Fibroblast of mammary gland (primary cell): Measurements from ENCODE around the gene FRAS1.

Experiments
- DNase-seq: peaks from one replicate; pipeline ENCODE4 v3.0.0-alpha.2; 2010; ENCODE audit warnings: low read depth
- H3K4me3 ChIP-seq: 2 replicates; pipeline ENCODE4 v1.5.1; 2011; ENCODE audit warnings: low read depth, mild to moderate bottlenecking, low read length, moderate library complexity; ENCODE audit not compliant: control insufficient read depth
- CTCF ChIP-seq: conservative IDR thresholded peaks from 2 replicates; pipeline ENCODE4 v1.5.1; 2011; ENCODE audit warnings: low read depth, low read length, inconsistent platforms; ENCODE audit not compliant: control insufficient read depth, insufficient read depth

Gene FRAS1

GRCh38 chr4:78310740-78311115 lies 253.6 kb downstream of the FRAS1 start:
- H3K4me3 ChIP-seq, result no peak overlapping the region
- DNase-seq, result no peak
- no peak for TF ChIP-seq CTCF

- TF ChIP-seq CTCF, result peak; percentile 6
- H3K4me3 ChIP-seq, result no peak overlapping the region
- no peak for DNase-seq
Measured at GRCh38 chr4:78311306-78311705, 254.2 kb downstream of the FRAS1 start.

DNA sequence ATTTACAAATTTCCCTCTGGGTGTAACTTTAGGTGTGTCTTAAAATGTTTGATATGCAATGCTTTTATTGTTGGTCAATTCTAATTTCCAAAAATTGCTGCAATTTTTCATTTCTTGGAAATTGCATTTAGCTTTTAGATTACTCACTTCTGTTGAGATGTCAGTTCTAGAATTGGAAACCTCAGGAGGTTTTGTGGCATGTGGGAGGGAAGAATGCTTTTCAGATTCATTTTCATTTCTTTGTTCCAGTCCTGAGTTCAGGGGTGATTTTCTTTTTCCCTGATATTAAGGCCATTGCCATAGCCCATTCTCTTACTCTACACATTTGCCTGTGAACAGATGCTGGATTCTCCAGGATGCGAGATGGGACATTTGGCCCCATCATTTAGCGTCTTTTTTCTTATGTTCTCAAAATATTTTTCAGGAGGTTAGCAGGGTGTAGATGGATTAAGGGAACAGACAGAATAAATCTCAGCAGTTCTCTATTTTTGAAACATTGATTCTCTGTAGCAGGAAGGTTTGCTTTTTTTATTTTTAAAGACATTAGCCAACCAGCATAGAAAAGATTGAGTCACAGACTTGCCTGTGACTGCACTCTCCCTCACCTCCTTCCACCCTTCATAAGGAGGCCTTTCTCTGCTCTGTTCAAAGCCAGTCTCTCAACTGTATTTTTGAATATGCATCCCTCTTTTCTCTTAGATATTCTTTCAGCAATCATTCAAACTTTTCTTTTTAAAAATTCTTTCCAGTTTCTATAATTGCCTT lies 256.0 kb downstream of the FRAS1 start:
- TF ChIP-seq CTCF, result no peak
- H3K4me3 ChIP-seq, result no peak overlapping the region
- no peak for DNase-seq

DNA sequence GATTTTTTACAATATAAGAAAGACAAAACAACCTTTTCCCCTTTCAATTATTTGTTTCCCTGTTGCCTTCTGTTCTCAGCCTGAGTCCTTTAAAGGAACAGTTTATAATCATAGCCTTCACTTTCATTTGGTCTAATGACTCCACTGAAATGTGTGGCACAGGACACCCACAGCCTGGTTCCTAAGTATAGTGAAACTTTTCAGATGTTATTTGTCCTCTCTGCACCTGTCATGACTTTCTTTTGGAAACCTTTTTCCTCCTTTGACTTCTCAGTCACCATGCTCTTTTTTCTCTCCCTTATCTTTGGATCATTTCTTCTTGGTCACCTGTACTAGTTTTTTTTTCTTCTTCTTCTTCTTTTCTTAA lies 256.6 kb downstream of the FRAS1 start:
- DNase-seq, result no peak
- TF ChIP-seq CTCF, result no peak
- no peak overlapping the region for H3K4me3 ChIP-seq

DNA sequence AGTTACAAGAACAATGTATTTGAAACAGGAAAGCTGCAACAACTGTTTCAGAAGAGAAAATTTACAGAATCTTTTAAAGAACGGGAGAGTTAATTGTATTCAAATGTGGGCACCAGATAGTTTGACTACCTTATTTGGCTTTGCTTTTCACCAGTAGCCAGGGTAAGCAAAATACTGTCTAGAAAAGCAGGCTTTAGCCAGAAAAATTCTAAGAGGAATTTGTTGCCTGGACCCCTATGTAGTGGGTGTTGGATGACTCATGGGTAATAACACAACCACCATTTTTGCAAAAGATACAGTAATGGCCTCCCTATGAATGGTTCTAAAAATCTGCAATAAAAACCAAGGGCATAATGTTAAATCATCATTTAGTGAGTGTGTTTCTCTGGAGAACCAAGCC lies 261.0 kb downstream of the FRAS1 start:
- no peak overlapping the region for H3K4me3 ChIP-seq
- no peak for DNase-seq
- no peak for TF ChIP-seq CTCF

DNA sequence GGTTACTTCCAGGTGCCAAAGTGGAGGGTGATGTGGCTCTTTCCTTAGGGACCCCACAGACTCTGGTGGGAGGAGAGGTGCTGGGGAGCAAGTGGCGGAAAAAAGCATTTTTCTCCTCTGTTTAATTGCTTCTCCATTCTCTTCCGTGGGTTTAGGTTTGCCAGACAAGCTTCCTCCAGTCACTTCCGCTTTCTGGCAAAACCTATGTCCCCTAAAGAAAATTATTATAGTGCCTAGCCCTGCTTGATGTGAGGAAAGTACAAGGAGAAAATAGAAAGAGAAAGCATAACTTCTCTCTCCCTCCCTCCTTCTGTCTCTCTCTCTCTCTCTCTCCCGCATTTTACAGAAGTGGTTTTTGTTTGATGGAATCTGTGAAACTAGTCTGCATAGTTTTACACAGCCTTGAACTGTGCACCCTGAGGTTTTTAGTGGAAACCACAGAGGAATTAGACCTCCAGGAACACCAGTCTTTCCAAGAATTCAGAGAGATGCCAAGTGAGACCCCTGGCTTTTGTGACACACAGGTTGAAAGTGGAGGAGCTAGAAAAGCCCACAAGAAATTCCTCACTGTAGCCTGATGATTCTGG lies 263.3 kb downstream of the FRAS1 start:
- TF ChIP-seq CTCF, result no peak

More for the DNA sequence above, 263.3 kb downstream of the FRAS1 start:
- DNase-seq, result no peak
- no peak overlapping the region for H3K4me3 ChIP-seq
